Kidney capillary endothelial cell (primary cell): ENCODE data around the gene CTSV.
"Not testable (repeated sequence)": the region's sequence is repeated elsewhere in the genome, so short reads cannot be mapped to it uniquely, and the experiment has no call there.

Experiments
- DNase-seq: peaks from one replicate; pipeline ENCODE4 v3.0.0-alpha.2; 2018; ENCODE audit warnings: low spot score

The CTSV gene

GRCh38 chr9:97041898-97042297 lies 3.0 kb upstream of the CTSV start:
- DNase-seq = no peak

- no peak for DNase-seq
Measured at GRCh38 chr9:97039514-97039860, 545 bp upstream of the CTSV start.

GRCh38 chr9:97023505-97023904 lies 15.4 kb downstream of the CTSV start:
- DNase-seq = not testable (repeated sequence)

GRCh38 chr9:97013151-97014132 lies 25.5 kb downstream of the CTSV start:
- peak; percentile 51 for DNase-seq

- DNase-seq = peak; percentile 2
Measured at GRCh38 chr9:97012617-97013016, 26.3 kb downstream of the CTSV start.

GRCh38 chr9:97002195-97002594 lies 36.7 kb downstream of the CTSV start:
- DNase-seq = not testable (repeated sequence)

- not testable (repeated sequence) for DNase-seq
Measured at GRCh38 chr9:97001338-97001737, 37.6 kb downstream of the CTSV start.

GRCh38 chr9:97000139-97000787 lies 38.7 kb downstream of the CTSV start:
- DNase-seq = not testable (repeated sequence)

- DNase-seq = not testable (repeated sequence)
Measured at GRCh38 chr9:96999733-97000132, 39.2 kb downstream of the CTSV start.

GRCh38 chr9:96997009-96997701 lies 41.8 kb downstream of the CTSV start:
- not testable (repeated sequence) for DNase-seq

GRCh38 chr9:96994531-96995016 lies 44.4 kb downstream of the CTSV start:
- DNase-seq = not testable (repeated sequence)

- DNase-seq = not testable (repeated sequence)
Measured at GRCh38 chr9:96992303-96992702, 46.6 kb downstream of the CTSV start.

GRCh38 chr9:96989747-96990318 lies 49.1 kb downstream of the CTSV start:
- DNase-seq = not testable (repeated sequence)

- DNase-seq = not testable (repeated sequence)
Measured at GRCh38 chr9:96984887-96985286, 54.1 kb downstream of the CTSV start.

- DNase-seq = not testable (repeated sequence)
Measured at GRCh38 chr9:96984139-96984538, 54.8 kb downstream of the CTSV start.

GRCh38 chr9:96983496-96984122 lies 55.3 kb downstream of the CTSV start:
- DNase-seq = not testable (repeated sequence)
